Esophagus mucosa (tissue), 1 donor: ENCODE data around the gene ERVH48-1. TPM values are rescaled to one million over a fixed set of nuclear protein-coding genes. Genes with fewer than 3 reads are reported as not detected.
"Not testable (repeated sequence)": the region's sequence is repeated elsewhere in the genome, so short reads cannot be mapped to it uniquely, and the experiment has no call there.

Experiments used
- ATAC-seq: fragments of 200-7000 bp; cut with Tn5 transposase; one replicate; pipeline ENCODE4 v1.9.1; 2020
- total RNA-seq: library from RNA; stranded (reverse); gene quantifications from one replicate; pipeline ENCODE4 v1.2.4, GENCODE V29; 2023
- donor health status: DM: yes; HTN: yes; CAD: no.

ERVH48-1 gene
- not detected for total RNA-seq

DNA sequence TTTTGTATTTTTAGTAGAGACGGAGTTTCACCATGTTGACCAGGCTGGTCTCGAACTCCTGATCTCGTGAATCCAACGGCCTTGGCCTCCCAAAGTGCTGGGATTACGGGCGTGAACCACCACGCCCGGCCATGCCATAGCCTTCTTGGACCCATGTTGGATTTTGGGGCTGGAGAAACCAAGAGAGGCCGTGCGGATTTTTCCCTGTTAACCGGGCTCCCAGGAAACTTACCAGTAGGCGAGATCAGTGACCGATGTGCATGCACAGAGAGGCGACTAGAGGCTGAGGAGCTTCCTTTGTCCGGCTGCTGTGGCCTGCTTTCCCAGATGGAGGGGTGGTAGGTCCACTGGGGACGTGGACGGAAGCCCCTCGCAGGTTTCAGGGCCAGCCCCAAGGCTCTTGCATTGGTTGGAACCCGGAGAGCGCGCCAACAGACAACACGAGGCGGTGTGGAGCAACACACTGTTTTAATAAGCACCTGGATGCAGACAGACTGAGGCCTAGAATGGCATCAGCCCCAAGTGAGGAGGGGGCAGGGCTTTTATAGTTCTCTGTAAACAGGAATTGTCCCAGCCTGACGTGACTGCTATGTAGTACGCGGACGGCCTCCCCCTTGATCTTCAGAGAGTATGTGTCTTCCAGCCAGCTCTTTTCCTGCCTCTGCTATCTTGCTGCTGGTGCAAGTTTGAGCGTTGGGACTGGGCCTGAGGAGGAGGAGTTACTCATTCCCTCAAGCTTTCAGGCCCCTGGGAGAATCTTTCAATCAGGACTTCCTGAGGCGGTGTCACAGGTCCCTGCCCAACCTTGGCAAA lies at the start of gene ERVH48-1:
Gene ERVH48-1 (minus strand): TSS at position 517 of the 813 bp plus-strand sequence. CDS start 6,624 bp downstream, outside the sequence.
- no peak for ATAC-seq

DNA sequence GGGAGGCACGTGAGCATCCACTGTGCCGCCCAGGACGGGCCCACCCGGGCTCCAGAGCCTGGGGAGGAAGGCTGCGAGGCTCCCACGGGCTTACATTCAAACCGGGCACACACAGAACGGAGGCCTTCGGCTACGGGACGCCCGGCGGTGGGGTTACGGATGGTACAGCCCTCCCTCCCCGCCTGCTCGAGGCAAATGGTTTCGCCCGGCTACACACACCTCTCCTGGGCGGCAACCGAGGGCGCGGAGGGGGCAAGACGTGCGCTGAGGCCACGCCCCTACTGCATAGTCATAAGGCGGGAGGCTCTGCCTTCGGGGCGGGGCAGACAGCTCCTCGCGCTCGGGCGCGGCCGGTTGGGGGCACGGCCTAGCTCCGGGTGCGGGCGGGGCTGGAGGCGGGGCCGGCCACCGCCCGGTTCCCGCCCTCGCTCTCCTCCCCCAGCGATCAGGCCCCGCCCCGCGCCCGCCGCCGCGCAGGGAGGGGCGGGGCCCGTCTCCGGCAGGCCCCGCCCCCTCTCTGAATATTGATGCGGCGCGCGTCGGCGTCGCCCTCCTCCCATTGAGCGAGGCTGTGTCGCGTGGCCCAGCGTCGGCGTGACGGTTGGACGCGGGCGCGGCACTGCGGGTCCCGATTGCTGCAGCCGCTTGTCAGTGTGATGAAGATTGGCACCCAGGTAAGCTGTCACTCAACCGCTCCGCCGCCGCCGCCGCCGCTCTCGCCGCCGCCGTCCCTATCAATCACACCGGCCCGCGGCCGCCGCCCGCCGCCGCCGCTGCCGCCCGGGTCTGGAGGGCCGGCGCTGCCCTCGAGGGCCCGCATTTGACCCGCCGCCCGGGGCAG lies 48.8 kb upstream of the ERVH48-1 start, which contains the start of gene PKNOX1:
Gene PKNOX1 (plus strand): TSS at position 572 of the 841 bp plus-strand sequence. CDS start 29,820 bp downstream, outside the sequence.
- ATAC-seq, result peak; percentile 95

DNA sequence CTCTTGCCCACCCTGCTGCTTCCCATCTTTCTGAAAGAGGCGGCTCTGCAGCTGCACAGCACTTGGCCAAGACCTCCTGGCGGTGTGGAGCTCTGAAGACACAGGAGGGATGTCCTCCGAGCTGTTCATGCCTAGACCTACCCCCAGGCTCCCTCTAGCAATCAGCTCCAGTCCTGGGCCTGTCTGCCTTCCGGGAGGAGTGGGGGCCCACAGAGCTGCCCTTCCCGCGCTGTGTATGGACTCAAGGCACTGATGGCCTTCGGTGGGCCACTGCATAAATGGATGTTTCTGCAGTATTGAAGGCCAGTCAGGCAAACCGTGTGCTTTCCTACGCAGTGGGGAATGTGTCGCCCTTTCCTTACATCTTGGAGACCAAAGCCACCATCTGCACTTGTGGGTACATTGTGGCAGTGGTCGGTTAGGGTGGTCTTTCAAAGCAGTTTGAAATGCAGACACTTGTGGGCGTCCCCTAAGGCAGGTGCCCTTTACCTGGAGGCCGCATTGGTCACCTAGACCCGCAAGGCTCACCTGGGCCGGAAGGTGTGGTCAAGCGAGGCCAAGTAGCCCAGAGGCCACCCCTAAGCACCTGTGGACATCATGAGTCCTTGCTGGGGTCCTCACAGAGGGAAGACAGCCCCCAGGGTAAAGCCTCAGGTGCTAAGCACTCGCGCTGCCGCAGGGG lies 48.0 kb upstream of the ERVH48-1 start:
- ATAC-seq, result no peak

DNA sequence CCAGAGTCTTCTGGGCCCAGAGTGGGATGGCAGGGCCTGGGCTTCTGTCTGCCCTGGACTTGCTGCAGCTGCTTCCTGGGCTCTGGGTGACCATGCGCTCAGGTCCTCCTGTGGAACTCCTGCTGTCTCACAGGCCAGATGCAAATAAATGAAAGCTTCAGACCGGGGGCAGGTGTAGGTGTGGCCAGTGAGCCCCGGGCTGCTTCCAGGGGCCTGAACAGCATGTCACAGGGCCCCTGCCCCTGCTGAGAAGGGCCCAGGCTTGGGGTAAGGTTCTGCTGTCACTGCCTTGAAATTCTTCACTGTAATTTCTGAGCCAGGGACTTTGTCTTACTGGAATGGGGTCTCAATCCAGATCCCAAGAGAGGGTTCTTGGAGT lies 46.5 kb upstream of the ERVH48-1 start:
- ATAC-seq, result no peak

DNA sequence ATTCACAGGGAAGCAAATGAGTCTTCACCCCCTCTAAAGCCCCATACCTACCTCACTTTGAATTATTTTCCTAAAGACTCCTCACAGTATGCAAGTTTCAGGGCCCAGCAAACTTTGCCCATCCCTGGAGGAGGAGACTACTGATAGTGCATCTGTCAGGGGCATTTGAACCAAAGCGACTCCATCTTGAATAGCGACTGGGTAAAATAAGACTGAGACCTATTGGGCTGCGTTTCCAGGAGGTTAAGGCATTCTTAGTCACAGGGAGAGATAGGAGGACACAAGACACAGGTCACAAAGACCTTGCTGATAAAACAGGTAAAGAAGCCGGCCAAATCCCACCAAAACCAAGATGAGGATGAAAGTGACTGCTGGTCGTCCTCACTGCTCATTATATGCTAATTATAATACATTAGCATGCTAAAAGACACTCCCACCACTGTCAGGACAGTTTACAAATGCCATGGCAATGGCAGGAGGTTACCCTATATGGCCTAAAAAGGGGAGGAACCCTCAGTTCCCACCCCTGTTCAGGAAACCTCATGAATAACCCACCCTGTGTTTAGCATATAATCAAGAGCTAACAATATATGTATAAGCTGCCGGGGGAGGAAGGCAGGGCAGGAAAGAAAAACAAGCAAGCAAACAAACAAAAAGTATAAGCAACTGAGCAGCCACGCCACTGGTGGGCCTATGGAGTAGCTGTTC lies 45.7 kb upstream of the ERVH48-1 start:
- no peak for ATAC-seq

DNA sequence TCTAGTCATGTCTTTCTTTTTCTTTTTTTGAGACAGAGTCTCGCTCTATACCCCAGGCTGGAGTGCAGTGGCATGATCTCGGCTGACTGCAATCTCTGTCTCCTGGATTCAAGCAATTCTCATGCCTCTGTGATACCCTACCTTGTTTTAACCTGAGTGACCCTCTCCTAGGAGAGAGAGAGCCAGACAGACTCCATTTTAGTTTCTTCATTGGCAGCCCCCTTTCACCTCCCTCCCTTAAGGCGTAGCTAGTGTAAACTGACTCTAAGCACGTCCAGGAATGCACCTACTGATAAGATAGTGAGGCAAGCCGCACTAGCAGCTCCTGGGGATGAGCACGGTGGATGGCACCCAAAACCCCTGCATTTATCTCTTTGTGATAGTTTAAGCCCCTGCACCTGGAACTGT lies 43.8 kb upstream of the ERVH48-1 start:
- ATAC-seq, result no peak

DNA sequence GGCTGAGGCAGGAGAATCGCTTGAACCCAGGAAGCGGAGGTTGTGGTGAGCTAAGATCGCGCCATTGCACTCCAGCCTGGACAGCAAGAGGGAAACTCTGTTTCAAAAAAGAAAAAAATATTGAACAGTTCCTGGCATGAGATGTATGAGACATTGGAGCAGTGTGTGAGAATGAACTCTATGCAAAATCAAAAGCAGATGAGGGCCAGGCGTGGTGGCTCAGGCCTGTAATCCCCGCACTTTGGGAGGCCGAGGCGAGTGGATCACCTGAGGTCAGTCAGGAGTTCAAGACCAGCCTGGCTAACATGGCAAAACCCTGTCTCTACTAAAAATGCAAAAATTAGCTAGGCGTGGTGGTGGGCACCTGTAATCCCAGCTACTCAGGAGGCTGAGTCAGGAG lies 42.2 kb upstream of the ERVH48-1 start:
- ATAC-seq, result not testable (repeated sequence)

DNA sequence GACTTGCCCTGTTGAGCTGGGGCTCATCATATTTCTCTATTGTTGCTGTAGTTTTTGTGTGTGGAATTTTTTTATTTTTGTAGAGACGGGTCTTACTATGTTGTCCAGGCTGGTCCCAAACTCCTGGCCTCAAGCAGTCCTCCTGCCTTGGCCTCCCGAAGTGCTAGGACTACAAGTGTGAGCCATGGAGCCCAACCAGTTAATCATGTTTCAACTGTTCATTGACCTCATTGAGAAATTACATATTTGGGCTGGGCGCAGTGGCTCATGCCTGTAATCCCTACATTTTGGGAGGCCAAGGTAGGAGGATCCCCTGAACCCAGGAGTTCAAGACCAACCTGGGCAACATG lies 39.8 kb upstream of the ERVH48-1 start:
- ATAC-seq, result no peak

DNA sequence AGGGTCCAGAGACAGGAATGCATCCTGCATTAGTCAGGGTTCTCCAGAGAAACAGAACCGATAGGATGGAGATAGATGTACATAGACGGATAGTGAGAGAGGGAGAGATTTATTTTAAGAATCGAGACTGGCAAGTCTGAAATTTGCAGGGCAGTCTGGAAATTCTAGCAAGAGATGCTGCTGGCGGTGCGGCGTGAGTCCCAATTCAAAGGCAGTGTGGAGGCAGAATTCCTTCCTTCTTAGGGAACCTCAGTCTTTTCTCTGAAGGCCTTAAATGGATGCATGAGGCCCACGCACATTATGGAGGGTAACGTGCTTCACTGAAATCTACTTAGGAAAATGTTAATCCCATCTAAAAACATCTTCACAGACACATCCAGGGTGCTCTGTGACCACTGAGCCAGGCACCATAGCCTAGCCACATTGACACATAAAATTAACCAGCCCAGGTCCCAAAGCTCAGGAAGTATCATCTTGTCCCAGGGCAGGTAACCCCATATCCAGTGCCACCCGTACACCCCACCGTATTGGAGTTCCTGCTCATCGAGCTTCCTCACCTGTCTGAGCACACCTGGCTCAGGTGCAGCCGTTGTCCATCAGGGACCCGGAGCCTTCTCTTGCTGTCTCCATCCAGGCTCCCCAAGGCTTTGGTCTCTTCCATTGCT lies 39.2 kb upstream of the ERVH48-1 start:
- ATAC-seq, result no peak

DNA sequence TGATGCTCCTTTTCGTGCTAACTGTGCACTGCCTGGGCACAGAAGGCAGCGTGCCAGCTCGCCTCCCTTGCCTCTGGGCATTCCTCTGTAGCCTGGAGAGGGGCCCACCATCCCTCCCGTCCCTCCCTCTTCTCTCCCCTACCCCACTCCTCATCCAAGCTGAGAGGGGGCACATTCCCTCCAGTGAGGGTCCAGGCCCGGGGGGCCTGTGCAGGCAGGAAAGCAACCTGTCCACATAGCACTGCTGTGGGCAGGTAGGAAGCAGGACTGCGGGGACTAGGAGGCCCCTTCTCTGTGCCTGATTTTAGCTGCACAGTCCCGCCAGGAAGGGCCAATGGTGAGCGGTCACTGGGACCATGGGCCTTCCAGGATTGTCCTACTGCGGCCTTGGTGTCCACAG lies 38.7 kb upstream of the ERVH48-1 start:
- no peak for ATAC-seq

DNA sequence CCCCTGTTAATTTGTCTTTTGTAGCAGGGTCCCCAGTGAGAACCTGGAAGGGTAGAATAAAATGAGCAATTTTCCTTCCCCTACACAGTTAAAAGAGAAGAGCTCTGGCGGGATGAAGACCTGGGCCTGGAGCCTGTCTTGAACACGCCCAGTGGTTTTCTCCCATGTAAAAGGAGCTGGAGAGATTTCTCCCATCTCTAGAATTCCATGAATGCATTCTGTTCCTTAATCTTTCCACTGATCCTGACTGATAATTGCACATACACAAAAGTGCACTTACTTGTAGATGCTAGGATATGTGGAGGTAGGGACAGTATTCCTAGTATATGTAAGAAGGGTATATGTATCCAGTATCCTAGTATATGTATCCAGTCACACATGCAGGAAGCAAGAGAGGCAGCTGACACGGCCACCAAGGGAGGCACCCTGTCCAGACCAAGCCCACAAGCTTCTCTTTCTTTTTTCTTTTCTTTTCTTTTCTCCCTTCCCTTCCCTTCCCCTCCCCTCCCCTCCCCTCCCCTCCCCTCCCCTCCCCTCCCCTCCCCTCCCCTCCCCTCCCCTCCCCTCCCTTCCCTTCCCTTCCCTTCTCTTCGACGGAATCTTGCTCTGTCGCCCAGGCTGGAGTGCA lies 37.1 kb upstream of the ERVH48-1 start:
- ATAC-seq, result no peak

DNA sequence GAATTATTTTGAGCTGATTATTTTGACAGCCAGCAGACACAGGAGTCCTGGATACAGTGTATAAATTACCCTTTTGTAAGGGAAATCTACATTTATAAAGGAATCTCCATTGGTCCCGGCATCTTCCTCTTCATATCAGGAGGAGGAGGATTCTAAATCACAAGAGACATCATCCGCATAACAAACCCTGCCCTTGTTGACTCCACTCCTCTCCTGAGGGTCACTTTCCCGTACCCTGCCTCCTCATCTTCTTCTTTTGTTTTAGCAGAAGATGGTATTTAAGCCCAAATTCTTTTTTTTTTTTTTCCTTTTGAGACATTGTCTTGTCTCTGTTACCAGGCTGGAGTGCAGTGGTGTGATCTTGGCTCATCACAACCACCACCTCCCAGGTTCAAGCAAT lies 34.3 kb upstream of the ERVH48-1 start:
- no peak for ATAC-seq

DNA sequence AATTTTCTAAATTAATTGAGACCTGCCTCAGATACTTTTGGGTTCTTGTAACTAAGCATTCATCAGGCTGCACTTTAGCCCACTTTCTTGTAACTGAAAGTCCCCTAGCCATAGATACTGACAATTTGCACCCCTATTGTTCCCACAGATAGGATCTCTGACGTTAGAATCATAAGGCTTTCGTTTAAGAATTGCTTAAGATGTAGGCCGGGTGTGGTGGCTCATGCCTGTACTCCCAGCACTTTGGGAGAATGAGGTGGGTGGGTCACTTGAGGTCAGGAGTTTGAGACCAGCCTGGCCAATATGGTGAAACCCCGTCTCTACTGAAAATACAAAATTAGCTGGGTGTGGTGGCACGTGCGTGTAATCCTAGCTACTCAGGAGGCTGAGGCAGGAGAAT lies 32.7 kb upstream of the ERVH48-1 start:
- ATAC-seq, result not testable (repeated sequence)

DNA sequence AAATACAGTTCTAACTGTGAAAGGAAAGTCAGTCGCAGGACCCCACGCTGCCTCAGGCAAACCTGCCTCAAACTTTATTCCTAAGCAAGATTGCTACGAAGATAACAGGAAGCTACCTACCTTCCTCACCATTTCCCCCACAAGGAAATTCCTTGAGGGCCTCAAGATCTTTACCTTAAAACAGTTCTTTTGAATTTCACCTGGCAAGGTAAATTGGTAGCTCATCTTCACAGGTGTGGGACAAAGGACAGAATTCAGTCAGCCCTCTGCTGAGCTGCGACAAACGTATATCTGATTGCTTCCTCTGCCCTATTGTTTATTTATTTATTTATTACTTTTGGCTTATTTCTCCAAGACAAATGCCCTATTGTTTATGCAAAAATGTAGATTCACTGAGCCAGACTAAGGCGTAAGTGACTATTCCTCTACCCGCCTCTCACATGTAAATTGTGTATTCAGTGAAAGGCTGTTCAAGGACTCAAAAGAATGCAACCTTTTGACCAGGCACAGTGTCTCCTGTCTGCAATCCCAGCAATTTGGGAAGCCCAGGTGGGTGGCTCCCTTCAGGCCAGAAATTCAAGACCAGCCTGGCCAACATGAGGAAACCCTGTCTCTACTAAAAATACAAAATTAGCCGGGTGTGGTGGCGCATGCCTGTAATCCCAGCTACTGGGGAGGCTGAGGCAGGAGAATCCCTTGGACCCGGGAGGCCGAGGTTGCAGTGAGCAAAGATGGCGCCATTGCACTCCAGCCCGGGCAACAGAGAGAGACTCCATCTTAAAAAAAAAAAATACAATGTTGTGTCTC lies 31.6 kb upstream of the ERVH48-1 start:
- peak; percentile 56 for ATAC-seq

DNA sequence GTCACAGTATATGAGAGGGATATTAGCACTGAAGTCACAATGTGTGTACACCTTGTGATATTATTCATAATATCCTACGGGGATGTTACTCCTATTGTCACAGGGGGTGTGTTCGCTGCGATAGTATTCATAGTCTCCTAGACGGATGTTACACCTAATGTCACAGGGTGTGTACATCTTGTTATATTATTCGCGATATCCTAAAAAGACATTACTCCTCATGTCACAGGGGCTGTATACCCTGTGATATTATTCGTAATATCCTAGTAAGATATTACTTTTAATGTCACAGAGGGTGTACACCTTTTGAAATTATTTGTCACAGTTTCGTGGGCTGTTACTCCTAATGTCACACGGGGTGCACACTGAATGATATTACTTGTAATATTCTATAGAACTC lies 25.8 kb upstream of the ERVH48-1 start:
- ATAC-seq, result not testable (repeated sequence)

DNA sequence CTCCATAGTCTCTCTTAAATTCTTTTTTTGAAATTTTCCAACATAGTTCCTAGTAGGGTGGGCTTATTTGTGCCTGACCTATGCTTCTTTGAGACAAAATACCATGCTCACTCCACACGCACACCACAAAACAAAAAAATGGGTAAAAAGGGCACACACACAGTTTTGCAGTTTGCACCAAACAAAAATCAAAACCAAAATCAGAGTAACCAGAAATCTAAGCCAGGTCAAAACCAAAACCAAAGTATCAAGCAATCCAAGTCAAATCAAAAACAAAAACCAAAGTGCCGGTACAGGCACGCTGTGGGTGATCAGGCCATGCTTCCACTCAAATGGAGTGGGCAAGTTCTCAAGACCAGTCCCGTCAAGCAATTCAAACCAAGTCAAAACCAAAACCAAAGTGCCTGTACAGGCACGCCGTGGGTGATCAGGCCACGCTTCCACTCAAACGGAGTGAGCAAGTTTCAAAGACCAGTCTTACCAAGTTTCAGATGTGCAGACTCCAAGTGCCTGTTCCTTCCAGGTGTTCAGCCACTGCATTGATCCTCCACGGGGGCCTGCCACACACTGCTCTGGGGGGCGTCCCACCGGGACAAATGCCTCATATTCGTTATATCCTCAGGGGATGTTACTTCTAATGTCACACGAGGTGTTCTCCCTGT lies 23.8 kb upstream of the ERVH48-1 start:
- ATAC-seq, result not testable (repeated sequence)

DNA sequence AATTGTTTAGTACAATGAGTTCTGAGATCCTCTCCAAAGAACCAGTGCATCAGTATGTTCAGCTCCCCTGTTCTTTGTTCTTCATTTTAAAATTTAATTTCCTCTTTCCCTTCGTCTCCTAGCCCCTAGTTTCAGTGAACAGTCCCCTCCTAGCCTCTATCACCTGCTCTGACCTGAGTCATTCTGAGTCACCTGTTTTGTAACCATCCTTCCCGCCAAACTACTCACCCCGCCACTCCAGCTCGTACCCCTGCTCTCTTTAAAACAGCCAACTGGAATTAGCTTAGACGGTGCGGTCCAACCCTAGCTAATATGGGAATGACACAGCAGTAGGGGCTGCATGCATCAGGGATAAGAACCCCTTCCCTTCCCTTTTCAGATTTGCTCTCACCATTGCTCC lies 16.8 kb upstream of the ERVH48-1 start:
- no peak for ATAC-seq

DNA sequence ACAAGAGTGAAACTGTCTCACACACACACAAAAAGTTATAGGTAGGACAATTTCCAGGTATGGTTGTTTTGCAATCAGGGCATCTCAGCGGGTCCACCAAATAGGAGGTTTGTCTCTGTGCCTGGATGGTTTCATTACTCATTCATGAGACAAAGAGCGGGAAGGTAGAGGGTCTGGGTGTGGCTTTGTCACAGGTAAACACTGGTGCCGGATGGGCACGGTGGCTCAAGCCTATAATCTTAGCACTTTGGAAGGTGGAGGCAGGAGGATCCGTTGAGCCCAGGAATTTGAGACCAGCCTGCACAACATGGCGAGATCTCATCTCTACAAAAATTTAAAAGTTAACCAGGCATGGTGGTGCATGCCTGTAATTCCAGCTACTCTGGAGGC lies 16.3 kb upstream of the ERVH48-1 start:
- ATAC-seq, result no peak

DNA sequence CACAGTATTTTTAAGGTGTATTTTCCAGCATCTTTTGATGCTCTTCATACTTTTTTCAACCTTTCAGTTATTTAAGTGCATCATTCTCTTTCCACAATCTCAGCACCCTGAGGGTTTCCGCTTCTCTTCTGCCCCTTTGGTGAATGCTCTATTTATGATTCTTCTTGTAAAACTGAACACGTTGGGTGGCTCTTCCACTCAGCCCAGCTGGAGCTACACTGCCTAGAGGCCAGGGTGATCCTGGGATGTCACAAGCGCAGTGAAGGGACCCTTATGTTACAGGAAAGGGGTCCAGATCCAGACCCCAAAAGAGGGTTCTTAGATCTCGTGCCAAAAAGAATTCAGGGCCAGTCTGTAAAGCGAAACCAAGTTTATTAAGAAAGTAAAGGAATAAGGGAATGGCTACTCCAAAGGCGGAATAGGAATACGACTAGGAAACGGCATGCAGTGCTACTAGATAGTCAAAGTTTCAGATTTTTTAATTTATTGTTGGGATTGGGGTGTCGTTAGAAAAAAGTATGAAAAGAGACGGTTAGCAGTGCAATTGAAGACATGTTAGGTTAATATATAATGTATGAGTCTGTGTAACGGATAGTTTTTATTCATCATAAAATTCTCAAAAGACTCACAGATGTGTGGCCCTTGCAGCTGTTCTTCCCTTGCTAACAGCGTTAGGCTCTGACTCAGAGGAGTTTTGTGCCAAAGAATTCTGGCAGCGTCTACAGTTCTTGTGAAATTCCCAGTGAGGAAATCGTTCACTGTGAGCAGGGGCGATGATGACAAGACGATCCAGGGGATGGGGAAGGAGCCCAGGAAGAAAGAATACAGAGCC lies 14.4 kb upstream of the ERVH48-1 start:
- peak; percentile 90 for ATAC-seq
